H9 (cell line): ENCODE data around the gene CCDC57. TPM values are rescaled to one million over a fixed set of nuclear protein-coding genes. Genes with fewer than 3 reads are reported as not detected.

Experiments used
- DNase-seq: peaks from one replicate; pipeline ENCODE4 v3.0.0-alpha.2; 2017
- H2AFZ ChIP-seq: one replicate; pipeline ENCODE4 v1.6.1; 2013; ENCODE audit warnings: mild to moderate bottlenecking, low read length, control low read depth, moderate library complexity
- H2AK5ac ChIP-seq: 2 replicates; pipeline ENCODE4 v1.6.1; 2013; ENCODE audit warnings: low read length, control low read depth, mixed read lengths; ENCODE audit not compliant: insufficient read length
- H2BK120ac ChIP-seq: one replicate; pipeline ENCODE4 v1.6.1; 2013; ENCODE audit warnings: low read depth, mild to moderate bottlenecking, low read length, control low read depth, inconsistent platforms; ENCODE audit not compliant: poor library complexity, severe bottlenecking
- H2BK12ac ChIP-seq: 2 replicates; pipeline ENCODE4 v1.6.1; 2013; ENCODE audit warnings: low read length, control low read depth, mixed read lengths, low read depth; ENCODE audit not compliant: insufficient read length
- H2BK15ac ChIP-seq: 2 replicates; pipeline ENCODE4 v1.6.1; 2013; ENCODE audit warnings: low read depth, low read length, control low read depth
- H2BK20ac ChIP-seq: one replicate; pipeline ENCODE4 v1.6.1; 2013; ENCODE audit warnings: low read depth, mild to moderate bottlenecking, low read length, control low read depth, inconsistent platforms; ENCODE audit not compliant: poor library complexity, severe bottlenecking
- H2BK5ac ChIP-seq: 2 replicates; pipeline ENCODE4 v1.6.1; 2013; ENCODE audit warnings: low read length, control low read depth, mixed read lengths; ENCODE audit not compliant: insufficient read length
- H3K14ac ChIP-seq: 2 replicates; pipeline ENCODE4 v1.6.1; 2013; ENCODE audit warnings: low read length, control low read depth; ENCODE audit not compliant: insufficient read depth
- H3K18ac ChIP-seq: 2 replicates; pipeline ENCODE4 v1.6.1; 2013; ENCODE audit warnings: low read depth, mild to moderate bottlenecking, mixed read lengths, low read length, control low read depth; ENCODE audit not compliant: insufficient read length
- H3K23ac ChIP-seq: 2 replicates; pipeline ENCODE4 v1.6.1; 2013; ENCODE audit warnings: low read length, control low read depth, mixed read lengths, low read depth; ENCODE audit not compliant: insufficient read length
- H3K23me2 ChIP-seq: 2 replicates; pipeline ENCODE4 v1.6.1; 2013; ENCODE audit warnings: low read depth, mild to moderate bottlenecking, mixed read lengths, low read length, control low read depth; ENCODE audit not compliant: insufficient read length, poor library complexity, severe bottlenecking
- H3K27ac ChIP-seq: 2 replicates; pipeline ENCODE4 v1.5.1; 2013; ENCODE audit warnings: low read length, control low read depth, mixed read lengths, low read depth; ENCODE audit not compliant: insufficient read length
- H3K27me3 ChIP-seq: 2 replicates; pipeline ENCODE4 v1.6.1; 2013; ENCODE audit warnings: low read length, control low read depth, inconsistent platforms; ENCODE audit not compliant: insufficient read depth
- H3K4ac ChIP-seq: 2 replicates; pipeline ENCODE4 v1.6.1; 2013; ENCODE audit warnings: low read depth, mild to moderate bottlenecking, control low read depth, inconsistent platforms, low read length, moderate library complexity
- H3K4me1 ChIP-seq: 2 replicates; pipeline ENCODE4 v1.6.1; 2013; ENCODE audit warnings: low read length, control low read depth, inconsistent platforms; ENCODE audit not compliant: insufficient read depth
- H3K4me2 ChIP-seq: 2 replicates; pipeline ENCODE4 v1.6.1; 2013; ENCODE audit warnings: low read length, control low read depth, mixed read lengths; ENCODE audit not compliant: insufficient read length, insufficient read depth
- H3K56ac ChIP-seq: 2 replicates; pipeline ENCODE4 v1.6.1; 2013; ENCODE audit warnings: low read depth, mild to moderate bottlenecking, mixed read lengths, low read length, control low read depth; ENCODE audit not compliant: insufficient read length
- H3K79me1 ChIP-seq: 2 replicates; pipeline ENCODE4 v1.6.1; 2013; ENCODE audit warnings: low read depth, mild to moderate bottlenecking, moderate library complexity, low read length, control low read depth, inconsistent platforms; ENCODE audit not compliant: insufficient read depth, poor library complexity, severe bottlenecking
- H3K79me2 ChIP-seq: 2 replicates; pipeline ENCODE4 v1.6.1; 2013; ENCODE audit warnings: low read length, control low read depth, inconsistent platforms; ENCODE audit not compliant: insufficient read depth
- H3K9ac ChIP-seq: 2 replicates; pipeline ENCODE4 v1.6.1; 2013; ENCODE audit warnings: low read length, control low read depth, mixed read lengths; ENCODE audit not compliant: insufficient read length; ENCODE audit errors: extremely low read depth
- H3K9me3 ChIP-seq: one replicate; pipeline ENCODE4 v1.6.1; 2013; ENCODE audit warnings: low read depth, low read length, inconsistent platforms; ENCODE audit not compliant: control insufficient read depth
- H3T11ph ChIP-seq: one replicate; pipeline ENCODE4 v1.6.1; 2013; ENCODE audit warnings: mild to moderate bottlenecking, low read length, control low read depth, inconsistent platforms
- H4K20me1 ChIP-seq: one replicate; pipeline ENCODE4 v1.6.1; 2013; ENCODE audit not compliant: control insufficient read depth, insufficient read length, insufficient read depth
- H4K5ac ChIP-seq: 2 replicates; pipeline ENCODE4 v1.6.1; 2013; ENCODE audit warnings: low read depth, mild to moderate bottlenecking, mixed read lengths, low read length, control low read depth; ENCODE audit not compliant: insufficient read length
- H4K8ac ChIP-seq: replicated peaks from 2 replicates; pipeline ENCODE4 v1.6.1; 2013; ENCODE audit warnings: low read length, control low read depth, mixed read lengths, low read depth; ENCODE audit not compliant: insufficient read length
- H4K91ac ChIP-seq: 2 replicates; pipeline ENCODE4 v1.6.1; 2013; ENCODE audit warnings: low read depth, mild to moderate bottlenecking, moderate library complexity, mixed read lengths, low read length, control low read depth; ENCODE audit not compliant: insufficient read length
- H3K27ac Mint-ChIP-seq, 3 experiments: 2 replicates in 2 of 3; 3 replicates in 1 of 3; pipeline ENCODE4 v1.8.0; 2020 to 2021; ENCODE audit warnings: mixed read lengths in 3 of 3, mild to moderate bottlenecking in 1 of 3, moderate library complexity in 1 of 3
- H3K27me3 Mint-ChIP-seq: 2 replicates; pipeline ENCODE4 v1.8.0; 2021; ENCODE audit warnings: low read depth, mild to moderate bottlenecking, moderate library complexity, mixed read lengths
- H3K36me3 Mint-ChIP-seq, 3 experiments: 2 replicates in 2 of 3; 3 replicates in 1 of 3; pipeline ENCODE4 v1.8.0; 2020 to 2021; ENCODE audit warnings: low read depth in 3 of 3, mixed read lengths in 3 of 3; ENCODE audit not compliant: insufficient read depth in 1 of 3
- H3K4me1 Mint-ChIP-seq, 2 experiments: 2 replicates each; pipeline ENCODE4 v1.8.0; 2020; ENCODE audit warnings: mixed read lengths in 2 of 2
- H3K4me3 Mint-ChIP-seq, 2 experiments: 2 replicates in 1 of 2; 3 replicates in 1 of 2; pipeline ENCODE4 v1.8.0; 2020 to 2021; ENCODE audit warnings: mild to moderate bottlenecking in 2 of 2, mixed read lengths in 2 of 2, moderate library complexity in 1 of 2
- H3K9me3 Mint-ChIP-seq, 2 experiments: 2 replicates in 1 of 2; 3 replicates in 1 of 2; pipeline ENCODE4 v1.8.0; 2020; ENCODE audit warnings: mild to moderate bottlenecking in 2 of 2, mixed read lengths in 2 of 2, moderate library complexity in 1 of 2
- CTCF ChIP-seq: fragments of 200-600 bp; sonication (generic); conservative IDR thresholded peaks from 3 replicates; pipeline ENCODE4 v1.8.0; 2021; ENCODE audit warnings: antibody characterized with exemption, mild to moderate bottlenecking
- WGBS: extraction: QIAGEN DNeasy Blood & Tissue Kit; methylation state at CpG from one replicate; pipeline ENCODE4 v1.1.7; 2013; ENCODE audit warnings: missing lambda C conversion rate, low lambda C conversion rate, mixed read lengths; ENCODE audit not compliant: insufficient read length; ENCODE audit errors: extremely low coverage; 5-methylcytosine and 5-hydroxymethylcytosine counted together
- total RNA-seq: library from RNA; stranded (reverse); gene quantifications from 2 replicates; pipeline ENCODE4 v1.2.1, GENCODE V29; 2021

Gene CCDC57
- total RNA-seq, 1 experiment from 2014 or later = 11.0 TPM

DNA sequence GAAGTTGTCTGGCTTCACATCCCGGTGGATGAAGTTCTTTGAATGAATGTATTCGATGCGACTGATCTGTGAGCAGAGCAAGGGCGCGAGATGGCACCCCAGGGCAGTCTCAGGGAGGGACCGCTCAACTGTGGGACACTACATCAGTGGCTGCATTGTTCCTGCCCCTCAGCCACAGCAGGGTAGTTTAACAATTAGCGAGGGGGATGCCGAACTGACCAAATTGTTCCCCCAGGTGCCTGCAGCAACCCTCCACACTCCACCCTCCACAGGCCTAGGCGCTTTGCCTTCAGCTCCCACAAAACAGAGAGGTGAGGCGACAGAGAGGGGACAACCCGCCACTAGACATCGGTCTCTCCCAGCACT, 40.5 kb upstream of the CCDC57 start:
- no peak for TF ChIP-seq CTCF
- no peak overlapping the region for H4K91ac ChIP-seq
- no peak overlapping the region for H3K18ac ChIP-seq
- H3K23ac ChIP-seq = no peak overlapping the region
- no peak overlapping the region for H2BK5ac ChIP-seq
- H3K14ac ChIP-seq = no peak overlapping the region
- H3K56ac ChIP-seq = no peak overlapping the region
- Mint-ChIP-seq H3K9me3 (no peaks in the 10 kb centered on the region; a peak in 1 of 5 replicates), H3K4me1 (0 out of 4 replicates have a peak, but pooled peaks cover 0 to 3% of the 10 kb centered on the region in 2 experiments), H3K4me3 (no peak overlapping the region), H3K27me3 (no peaks in the 10 kb centered on the region), H3K27ac (peak overlapping the region in 2 of 3 experiments; percentile 65 to 76; a peak in 2 of 7 replicates), H3K36me3 (peaks cover 59 to 80% (median 77%) of the 10 kb centered on the region in 3 experiments; a peak in 6 of 7 replicates)
- H2BK15ac ChIP-seq = no peak overlapping the region
- no peak overlapping the region for H3K4me2 ChIP-seq
- H3K9ac ChIP-seq = no peak overlapping the region
- no peak overlapping the region for H2BK120ac ChIP-seq
- H3K27me3 ChIP-seq = peaks cover 2% of the 10 kb centered on the region; the same call in 1 of the 2 replicates
- no CpG with 5 or more reads among the region's 12 CpGs for WGBS
- no peak overlapping the region for H2BK20ac ChIP-seq
- no peak overlapping the region for H2AFZ ChIP-seq
- no peak overlapping the region for H2AK5ac ChIP-seq
- no peaks in the 10 kb centered on the region for H3K4me1 ChIP-seq
- H4K8ac ChIP-seq = no peak overlapping the region
- DNase-seq = no peak
- peaks cover 2% of the 10 kb centered on the region for H4K20me1 ChIP-seq
- no peaks in the 10 kb centered on the region for H3K23me2 ChIP-seq
- H3K27ac ChIP-seq = no peak overlapping the region
- H4K5ac ChIP-seq = no peak overlapping the region
- H2BK12ac ChIP-seq = no peak overlapping the region
- H3K9me3 ChIP-seq = no peaks in the 10 kb centered on the region
- no peak overlapping the region for H3K4ac ChIP-seq
- no peak overlapping the region for H3T11ph ChIP-seq
- peaks cover 2% of the 10 kb centered on the region; the same call in 1 of the 2 replicates for H3K79me2 ChIP-seq
- H3K79me1 ChIP-seq = peaks cover 18% of the 10 kb centered on the region
